Neural cell (in vitro differentiated cells): Measurements from ENCODE around the gene GPR142. TPM values are rescaled to one million over a fixed set of nuclear protein-coding genes. Genes with fewer than 3 reads are reported as not detected.

Experiments used
- H2AFZ ChIP-seq: fragments of 200-600, 300-800 bp; sonication (generic), shearing (Covaris generic); 2 replicates; pipeline ENCODE4 v1.6.0; 2014; ENCODE audit warnings: low read depth, mild to moderate bottlenecking, antibody characterized with exemption, low read length, moderate library complexity
- H3F3A ChIP-seq: fragments of 200-600 bp; shearing (Covaris generic); 2 replicates; pipeline ENCODE4 v1.6.1; 2016; ENCODE audit warnings: mild to moderate bottlenecking, moderate library complexity, mixed read lengths, antibody characterized with exemption, low read length; ENCODE audit not compliant: insufficient read depth, poor library complexity, severe bottlenecking
- H3K27ac ChIP-seq: fragments of 200-600, 300-800 bp; sonication (generic), shearing (Covaris generic); 2 replicates; pipeline ENCODE4 v1.5.1; 2014; ENCODE audit warnings: mild to moderate bottlenecking, low read length, moderate library complexity
- H3K27me3 ChIP-seq: fragments of 300-800, 200-600 bp; sonication (generic), shearing (Covaris generic); 2 replicates; pipeline ENCODE4 v1.6.0; 2014; ENCODE audit warnings: mild to moderate bottlenecking, low read depth, low read length, moderate library complexity; ENCODE audit not compliant: insufficient read depth
- H3K36me3 ChIP-seq: fragments of 300-800, 200-600 bp; sonication (generic), shearing (Covaris generic); 2 replicates; pipeline ENCODE4 v1.5.1; 2014; ENCODE audit warnings: mild to moderate bottlenecking, antibody characterized with exemption, low read length, moderate library complexity; ENCODE audit not compliant: insufficient read depth
- H3K4me2 ChIP-seq: fragments of 300-800, 200-600 bp; sonication (generic), shearing (Covaris generic); 2 replicates; pipeline ENCODE4 v1.6.0; 2014; ENCODE audit warnings: mild to moderate bottlenecking, low read length
- H3K4me3 ChIP-seq: fragments of 300-800, 200-600 bp; sonication (generic), shearing (Covaris generic); 2 replicates; pipeline ENCODE4 v1.5.1; 2014; ENCODE audit warnings: mild to moderate bottlenecking, low read length, moderate library complexity
- H3K79me2 ChIP-seq: fragments of 200-600 bp; shearing (Covaris generic); replicated peaks from 2 replicates; pipeline ENCODE4 v1.6.0; 2014; ENCODE audit warnings: mild to moderate bottlenecking, low read length, moderate library complexity; ENCODE audit not compliant: insufficient read depth
- H3K9ac ChIP-seq: fragments of 300-800, 200-600 bp; sonication (generic), shearing (Covaris generic); 2 replicates; pipeline ENCODE4 v1.6.1; 2016; ENCODE audit warnings: mild to moderate bottlenecking, low read length, mixed read lengths
- H3K9me2 ChIP-seq: fragments of 200-600 bp; shearing (Covaris generic); 2 replicates; pipeline ENCODE4 v1.6.1; 2016; ENCODE audit warnings: mild to moderate bottlenecking, low read length, mixed read lengths; ENCODE audit not compliant: insufficient read depth
- H3K9me3 ChIP-seq: fragments of 200-600, 300-800 bp; sonication (generic), shearing (Covaris generic); 2 replicates; pipeline ENCODE4 v1.6.1; 2016; ENCODE audit warnings: mild to moderate bottlenecking, mixed run types, low read length, moderate library complexity, mixed read lengths
- H4K20me1 ChIP-seq: fragments of 200-600 bp; shearing (Covaris generic); 2 replicates; pipeline ENCODE4 v1.6.1; 2016; ENCODE audit warnings: mild to moderate bottlenecking, mixed run types; ENCODE audit not compliant: insufficient read depth
- EP300 ChIP-seq: fragments of 450-650 bp; conservative IDR thresholded peaks from 2 replicates; pipeline ENCODE4 v1.6.1; 2014; ENCODE audit warnings: antibody characterized with exemption, mild to moderate bottlenecking, moderate library complexity; ENCODE audit not compliant: poor library complexity, severe bottlenecking
- EZH2 ChIP-seq: fragments of 200-600, 300-800 bp; shearing (Covaris generic), sonication (generic); IDR thresholded peaks from 2 replicates; pipeline ENCODE4 v1.6.1; 2014; ENCODE audit warnings: antibody characterized with exemption, low read length, borderline replicate concordance, mild to moderate bottlenecking; ENCODE audit not compliant: insufficient read depth, poor library complexity, severe bottlenecking
- POLR2AphosphoS5 ChIP-seq: IDR thresholded peaks from 2 replicates; pipeline ENCODE4 v1.6.1; 2012
- RAD21 ChIP-seq: fragments of 450-650 bp; conservative IDR thresholded peaks from 2 replicates; pipeline ENCODE4 v1.6.1; 2014; ENCODE audit warnings: antibody characterized with exemption, mild to moderate bottlenecking, moderate library complexity
- REST ChIP-seq: IDR thresholded peaks from 2 replicates; pipeline ENCODE4 v1.6.1; 2012; ENCODE audit warnings: borderline replicate concordance
- SMC3 ChIP-seq: fragments of 450-650 bp; conservative IDR thresholded peaks from 2 replicates; pipeline ENCODE4 v1.6.1; 2014; ENCODE audit warnings: antibody characterized with exemption, mild to moderate bottlenecking, moderate library complexity; ENCODE audit not compliant: poor library complexity
- TAF1 ChIP-seq: IDR thresholded peaks from 2 replicates; pipeline ENCODE4 v1.6.1; 2012; ENCODE audit warnings: low read depth
- polyA plus RNA-seq: library from polyadenylated mRNA; depleted of rRNA; stranded (reverse); fragments of >200 nt; gene quantifications from 2 replicates; pipeline ENCODE4 v1.2.3, GENCODE V29; 2014
- TF ChIP-seq, protein P1 (sequence below): fragments of 450-650 bp; IDR thresholded peaks from 2 replicates; pipeline ENCODE4 v1.5.1; 2014; ENCODE audit warnings: antibody characterized with exemption, mild to moderate bottlenecking, moderate library complexity; ENCODE audit not compliant: poor library complexity, severe bottlenecking

Gene GPR142
- polyA plus RNA-seq, 1 donor from 2014 or later, result not detected

DNA sequence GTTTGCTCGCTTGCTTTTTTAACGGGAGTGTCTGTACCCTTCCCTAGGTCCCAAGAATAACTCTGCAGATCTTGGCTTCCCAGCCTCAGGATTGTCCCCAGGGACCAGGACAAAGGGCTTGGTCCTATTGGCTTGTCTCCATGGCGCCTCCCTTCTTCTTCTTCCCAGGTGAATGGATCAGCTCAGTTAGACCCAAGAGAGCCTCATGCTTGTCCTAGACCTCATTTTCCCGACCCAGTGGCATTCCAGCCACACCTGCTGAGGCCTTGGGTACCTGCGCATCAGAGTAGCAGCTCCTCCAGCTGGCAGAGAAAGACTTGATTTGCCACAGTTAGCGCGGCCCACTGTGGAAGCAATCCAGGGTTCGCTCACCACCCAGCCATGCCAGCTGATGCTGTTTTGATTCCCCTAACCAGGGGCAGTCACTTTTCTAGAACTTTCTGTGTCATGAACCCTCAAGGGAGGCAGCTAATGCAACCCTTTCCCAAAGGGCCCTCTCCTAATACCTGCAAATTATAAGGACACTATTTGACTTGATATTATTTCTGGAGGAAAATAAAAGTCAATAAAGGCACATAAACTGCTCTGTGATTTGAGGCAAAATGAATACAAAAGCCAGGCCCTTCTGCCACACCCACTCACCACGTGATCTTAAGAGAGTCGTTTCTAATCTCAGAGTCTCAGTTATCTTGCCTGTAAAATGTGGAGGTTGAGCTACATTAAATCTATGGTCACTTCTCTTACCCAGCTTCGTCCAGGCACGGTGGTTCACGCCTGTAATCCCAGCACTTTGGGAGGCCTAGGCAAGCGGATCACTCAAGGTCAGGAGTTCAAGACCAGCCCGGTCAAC is 13.9 kb downstream of the GPR142 start:
- H3K4me3 ChIP-seq, result no peak overlapping the region

DNA sequence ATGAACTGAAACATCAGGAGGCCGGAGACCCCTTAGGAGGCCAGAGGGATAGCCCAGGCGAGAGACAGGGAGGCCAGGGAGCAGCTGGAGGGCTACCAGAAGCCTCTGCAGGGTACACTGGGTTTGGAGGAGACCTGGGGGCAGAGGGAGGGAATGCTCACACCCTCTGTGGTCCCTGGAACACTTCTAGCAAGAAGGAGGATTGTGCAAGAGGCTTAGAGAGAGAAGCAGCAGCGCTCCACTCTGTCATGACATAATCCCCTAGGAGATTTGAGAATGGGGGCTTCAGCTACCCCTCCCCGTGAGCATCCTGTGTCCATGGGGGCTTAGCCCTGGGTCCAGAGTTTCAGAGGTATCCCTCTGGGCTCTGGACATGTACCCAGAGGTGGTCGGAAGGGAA is 15.8 kb downstream of the GPR142 start:
- no peaks in the 10 kb centered on the region for H3K79me2 ChIP-seq
- no peaks in the 10 kb centered on the region for H3K9me2 ChIP-seq
- H3K27me3 ChIP-seq, result no peaks in the 10 kb centered on the region
- no peaks in the 10 kb centered on the region for H3K36me3 ChIP-seq
- H3K4me3 ChIP-seq, result no peak overlapping the region
- H3K9ac ChIP-seq, result no peak overlapping the region
- H3K27ac ChIP-seq, result no peak overlapping the region
- no peaks in the 10 kb centered on the region for H3F3A ChIP-seq
- H4K20me1 ChIP-seq, result no peaks in the 10 kb centered on the region
- no peak for TF ChIP-seq EZH2
- TF ChIP-seq REST, result no peak
- TF ChIP-seq POLR2AphosphoS5, result no peak
- no peak for TF ChIP-seq SMC3
- no peak for TF ChIP-seq RAD21
- TF ChIP-seq EP300, result no peak
- TF ChIP-seq, protein P1, sequence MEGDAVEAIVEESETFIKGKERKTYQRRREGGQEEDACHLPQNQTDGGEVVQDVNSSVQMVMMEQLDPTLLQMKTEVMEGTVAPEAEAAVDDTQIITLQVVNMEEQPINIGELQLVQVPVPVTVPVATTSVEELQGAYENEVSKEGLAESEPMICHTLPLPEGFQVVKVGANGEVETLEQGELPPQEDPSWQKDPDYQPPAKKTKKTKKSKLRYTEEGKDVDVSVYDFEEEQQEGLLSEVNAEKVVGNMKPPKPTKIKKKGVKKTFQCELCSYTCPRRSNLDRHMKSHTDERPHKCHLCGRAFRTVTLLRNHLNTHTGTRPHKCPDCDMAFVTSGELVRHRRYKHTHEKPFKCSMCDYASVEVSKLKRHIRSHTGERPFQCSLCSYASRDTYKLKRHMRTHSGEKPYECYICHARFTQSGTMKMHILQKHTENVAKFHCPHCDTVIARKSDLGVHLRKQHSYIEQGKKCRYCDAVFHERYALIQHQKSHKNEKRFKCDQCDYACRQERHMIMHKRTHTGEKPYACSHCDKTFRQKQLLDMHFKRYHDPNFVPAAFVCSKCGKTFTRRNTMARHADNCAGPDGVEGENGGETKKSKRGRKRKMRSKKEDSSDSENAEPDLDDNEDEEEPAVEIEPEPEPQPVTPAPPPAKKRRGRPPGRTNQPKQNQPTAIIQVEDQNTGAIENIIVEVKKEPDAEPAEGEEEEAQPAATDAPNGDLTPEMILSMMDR, result no peak
- TF ChIP-seq TAF1, result no peak
- H3K4me2 ChIP-seq, result no peak overlapping the region
- no peak overlapping the region for H2AFZ ChIP-seq
- no peaks in the 10 kb centered on the region for H3K9me3 ChIP-seq

More for the DNA sequence above, 13.9 kb downstream of the GPR142 start:
- H3K4me2 ChIP-seq, result no peak overlapping the region
- H2AFZ ChIP-seq, result no peak overlapping the region
- H3K36me3 ChIP-seq, result no peaks in the 10 kb centered on the region
- no peak for TF ChIP-seq RAD21
- TF ChIP-seq SMC3, result no peak
- TF ChIP-seq POLR2AphosphoS5, result no peak
- H3K9me2 ChIP-seq, result no peaks in the 10 kb centered on the region
- H3K79me2 ChIP-seq, result no peaks in the 10 kb centered on the region
- H3K27me3 ChIP-seq, result no peaks in the 10 kb centered on the region
- H4K20me1 ChIP-seq, result no peaks in the 10 kb centered on the region
- H3F3A ChIP-seq, result no peaks in the 10 kb centered on the region
- no peaks in the 10 kb centered on the region for H3K9me3 ChIP-seq
- no peak overlapping the region for H3K9ac ChIP-seq
- no peak overlapping the region for H3K27ac ChIP-seq
